ENCODE measurements around the gene ALDOA.

Gene ALDOA

GRCh38 chr16:30079480-30079879 lies 13.9 kb downstream of the ALDOA start:
- Histone ChIP-seq H3K36me3 (ENCODE audit: insufficient read depth) (peaks cover 3% of the 10 kb centered on the region; the same call in 1 of the 2 replicates), H3K4me3 (IDR thresholded peaks at IDR 0.05; ENCODE audit: insufficient read depth, low read depth, low read length) (no peak overlapping the region), H3K4me1 (ENCODE audit: low read depth, poor library complexity, severe bottlenecking) (peaks cover 20% of the 10 kb centered on the region), H3K79me2 (ENCODE audit: insufficient read depth, low read depth) (peaks cover 39% of the 10 kb centered on the region), H3K27ac (no peak overlapping the region), H4K20me1 (ENCODE audit: insufficient read depth) (no peaks in the 10 kb centered on the region), H2AFZ (ENCODE audit: low read depth) (no peak overlapping the region), H3K27me3 (ENCODE audit: insufficient read depth, low read depth) (no peaks in the 10 kb centered on the region), H3K9ac (no peak overlapping the region), H3K4me2 (no peak overlapping the region)
- TF ChIP-seq, protein P1, sequence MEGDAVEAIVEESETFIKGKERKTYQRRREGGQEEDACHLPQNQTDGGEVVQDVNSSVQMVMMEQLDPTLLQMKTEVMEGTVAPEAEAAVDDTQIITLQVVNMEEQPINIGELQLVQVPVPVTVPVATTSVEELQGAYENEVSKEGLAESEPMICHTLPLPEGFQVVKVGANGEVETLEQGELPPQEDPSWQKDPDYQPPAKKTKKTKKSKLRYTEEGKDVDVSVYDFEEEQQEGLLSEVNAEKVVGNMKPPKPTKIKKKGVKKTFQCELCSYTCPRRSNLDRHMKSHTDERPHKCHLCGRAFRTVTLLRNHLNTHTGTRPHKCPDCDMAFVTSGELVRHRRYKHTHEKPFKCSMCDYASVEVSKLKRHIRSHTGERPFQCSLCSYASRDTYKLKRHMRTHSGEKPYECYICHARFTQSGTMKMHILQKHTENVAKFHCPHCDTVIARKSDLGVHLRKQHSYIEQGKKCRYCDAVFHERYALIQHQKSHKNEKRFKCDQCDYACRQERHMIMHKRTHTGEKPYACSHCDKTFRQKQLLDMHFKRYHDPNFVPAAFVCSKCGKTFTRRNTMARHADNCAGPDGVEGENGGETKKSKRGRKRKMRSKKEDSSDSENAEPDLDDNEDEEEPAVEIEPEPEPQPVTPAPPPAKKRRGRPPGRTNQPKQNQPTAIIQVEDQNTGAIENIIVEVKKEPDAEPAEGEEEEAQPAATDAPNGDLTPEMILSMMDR (conservative IDR thresholded peaks at IDR 0.05; ENCODE audit: low read depth, low read length) = no peak

- Histone ChIP-seq H3K9ac (no peak overlapping the region), H4K20me1 (ENCODE audit: insufficient read depth) (no peaks in the 10 kb centered on the region), H3K4me2 (no peak overlapping the region), H3K27ac (no peak overlapping the region), H3K4me3 (IDR thresholded peaks at IDR 0.05; ENCODE audit: insufficient read depth, low read depth, low read length) (no peak overlapping the region), H3K79me2 (ENCODE audit: insufficient read depth, low read depth) (peaks cover 23% of the 10 kb centered on the region), H3K36me3 (ENCODE audit: insufficient read depth) (peaks cover 3% of the 10 kb centered on the region; the same call in 1 of the 2 replicates), H3K27me3 (ENCODE audit: insufficient read depth, low read depth) (no peaks in the 10 kb centered on the region), H2AFZ (ENCODE audit: low read depth) (no peak overlapping the region), H3K4me1 (ENCODE audit: low read depth, poor library complexity, severe bottlenecking) (peaks cover 5% of the 10 kb centered on the region)
- TF ChIP-seq, protein P1 (conservative IDR thresholded peaks at IDR 0.05; ENCODE audit: low read depth, low read length) = no peak
Measured at GRCh38 chr16:30082545-30083090, 17.1 kb downstream of the ALDOA start.

- Histone ChIP-seq H3K27me3 (ENCODE audit: insufficient read depth, low read depth) (no peaks in the 10 kb centered on the region), H4K20me1 (ENCODE audit: insufficient read depth) (no peaks in the 10 kb centered on the region), H3K27ac (no peak overlapping the region), H2AFZ (ENCODE audit: low read depth) (no peak overlapping the region), H3K79me2 (ENCODE audit: insufficient read depth, low read depth) (peaks cover 15% of the 10 kb centered on the region), H3K4me3 (IDR thresholded peaks at IDR 0.05; ENCODE audit: insufficient read depth, low read depth, low read length) (no peak overlapping the region), H3K4me1 (ENCODE audit: low read depth, poor library complexity, severe bottlenecking) (peaks cover 7% of the 10 kb centered on the region), H3K9ac (no peak overlapping the region), H3K4me2 (no peak overlapping the region), H3K36me3 (ENCODE audit: insufficient read depth) (peaks cover 3% of the 10 kb centered on the region; the same call in 1 of the 2 replicates)
- TF ChIP-seq, protein P1 (conservative IDR thresholded peaks at IDR 0.05; ENCODE audit: low read depth, low read length) = no peak
Measured at GRCh38 chr16:30083216-30084055, 17.9 kb downstream of the ALDOA start.

DNA sequence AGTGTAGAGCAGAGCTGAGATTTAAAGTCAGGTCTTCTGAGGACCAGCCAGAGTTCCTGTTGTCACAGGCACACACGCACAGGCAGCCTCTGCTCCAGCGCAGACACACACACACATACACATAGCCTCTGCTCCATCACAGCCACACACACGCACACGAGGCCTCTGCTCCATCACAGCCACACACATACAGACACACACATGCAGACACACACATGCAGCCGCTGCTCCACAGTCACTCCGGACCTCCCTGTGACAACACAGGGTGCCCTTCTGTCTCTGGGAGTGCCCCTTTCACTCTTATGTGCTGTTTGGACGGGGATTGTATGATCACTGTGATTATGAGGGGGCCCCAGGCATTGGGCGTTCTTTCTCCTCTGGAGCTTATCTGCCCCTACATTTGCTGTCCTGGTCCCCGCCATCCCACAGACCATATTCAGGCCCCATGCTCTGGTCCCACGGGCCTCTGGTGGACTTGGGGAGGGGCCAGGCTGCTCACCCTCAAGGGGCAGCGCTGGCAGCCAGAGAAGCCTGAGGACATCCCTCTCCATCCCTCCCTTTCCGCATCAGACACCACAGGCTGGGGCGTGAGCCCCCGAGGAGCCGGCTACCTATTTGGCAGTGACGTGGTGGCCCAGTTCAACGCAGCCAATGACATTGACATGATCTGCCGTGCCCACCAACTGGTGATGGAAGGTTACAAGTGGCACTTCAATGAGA lies 18.7 kb downstream of the ALDOA start:
- no peaks in the 10 kb centered on the region for H4K20me1 ChIP-seq (ENCODE audit: insufficient read depth)
- H3K27ac ChIP-seq = no peak overlapping the region
- no peaks in the 10 kb centered on the region for H3K27me3 ChIP-seq (ENCODE audit: insufficient read depth, low read depth)
- H3K4me2 ChIP-seq = no peak overlapping the region
- H3K4me3 ChIP-seq (IDR thresholded peaks at IDR 0.05; ENCODE audit: insufficient read depth, low read depth, low read length) = no peak overlapping the region
- TF ChIP-seq, protein P1 (conservative IDR thresholded peaks at IDR 0.05; ENCODE audit: low read depth, low read length) = no peak
- no peak overlapping the region for H3K9ac ChIP-seq
- peaks cover 7% of the 10 kb centered on the region for H3K4me1 ChIP-seq (ENCODE audit: low read depth, poor library complexity, severe bottlenecking)
- H2AFZ ChIP-seq (ENCODE audit: low read depth) = no peak overlapping the region
- peaks cover 3% of the 10 kb centered on the region; the same call in 1 of the 2 replicates for H3K36me3 ChIP-seq (ENCODE audit: insufficient read depth)
- H3K79me2 ChIP-seq (ENCODE audit: insufficient read depth, low read depth) = peaks cover 8% of the 10 kb centered on the region; the same call in 1 of the 2 replicates
